GM12872 (cell line): ENCODE data around the gene CYP46A1.

ENCODE experiments used
- TF ChIP-seq, protein P1 (sequence below): IDR thresholded peaks from 3 replicates; pipeline ENCODE4 v1.5.1; 2011; ENCODE audit warnings: low read depth, mild to moderate bottlenecking, low read length, moderate library complexity; ENCODE audit not compliant: insufficient read depth

The CYP46A1 gene

DNA sequence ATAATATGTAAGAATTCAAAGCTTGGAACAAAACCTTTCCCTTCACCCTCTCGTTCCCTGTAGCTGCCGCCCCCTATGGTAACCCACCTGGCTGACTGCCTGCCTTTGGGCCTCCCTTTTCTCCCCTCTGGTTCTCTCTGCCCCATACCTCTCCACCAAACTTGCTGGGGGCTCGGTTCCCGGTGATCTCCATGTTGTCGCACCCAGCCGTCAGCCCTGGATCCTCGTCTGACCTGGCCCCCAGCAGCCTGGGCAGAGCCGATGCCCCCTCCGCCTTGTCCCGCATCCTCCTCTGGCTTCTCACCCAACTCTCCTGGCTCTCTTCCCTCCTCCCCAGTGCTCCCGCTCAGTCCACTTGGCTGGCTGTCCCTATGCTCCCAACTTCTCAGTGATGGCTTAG lies 4.5 kb downstream of the CYP46A1 start:
- TF ChIP-seq, protein P1, sequence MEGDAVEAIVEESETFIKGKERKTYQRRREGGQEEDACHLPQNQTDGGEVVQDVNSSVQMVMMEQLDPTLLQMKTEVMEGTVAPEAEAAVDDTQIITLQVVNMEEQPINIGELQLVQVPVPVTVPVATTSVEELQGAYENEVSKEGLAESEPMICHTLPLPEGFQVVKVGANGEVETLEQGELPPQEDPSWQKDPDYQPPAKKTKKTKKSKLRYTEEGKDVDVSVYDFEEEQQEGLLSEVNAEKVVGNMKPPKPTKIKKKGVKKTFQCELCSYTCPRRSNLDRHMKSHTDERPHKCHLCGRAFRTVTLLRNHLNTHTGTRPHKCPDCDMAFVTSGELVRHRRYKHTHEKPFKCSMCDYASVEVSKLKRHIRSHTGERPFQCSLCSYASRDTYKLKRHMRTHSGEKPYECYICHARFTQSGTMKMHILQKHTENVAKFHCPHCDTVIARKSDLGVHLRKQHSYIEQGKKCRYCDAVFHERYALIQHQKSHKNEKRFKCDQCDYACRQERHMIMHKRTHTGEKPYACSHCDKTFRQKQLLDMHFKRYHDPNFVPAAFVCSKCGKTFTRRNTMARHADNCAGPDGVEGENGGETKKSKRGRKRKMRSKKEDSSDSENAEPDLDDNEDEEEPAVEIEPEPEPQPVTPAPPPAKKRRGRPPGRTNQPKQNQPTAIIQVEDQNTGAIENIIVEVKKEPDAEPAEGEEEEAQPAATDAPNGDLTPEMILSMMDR, result no peak

DNA sequence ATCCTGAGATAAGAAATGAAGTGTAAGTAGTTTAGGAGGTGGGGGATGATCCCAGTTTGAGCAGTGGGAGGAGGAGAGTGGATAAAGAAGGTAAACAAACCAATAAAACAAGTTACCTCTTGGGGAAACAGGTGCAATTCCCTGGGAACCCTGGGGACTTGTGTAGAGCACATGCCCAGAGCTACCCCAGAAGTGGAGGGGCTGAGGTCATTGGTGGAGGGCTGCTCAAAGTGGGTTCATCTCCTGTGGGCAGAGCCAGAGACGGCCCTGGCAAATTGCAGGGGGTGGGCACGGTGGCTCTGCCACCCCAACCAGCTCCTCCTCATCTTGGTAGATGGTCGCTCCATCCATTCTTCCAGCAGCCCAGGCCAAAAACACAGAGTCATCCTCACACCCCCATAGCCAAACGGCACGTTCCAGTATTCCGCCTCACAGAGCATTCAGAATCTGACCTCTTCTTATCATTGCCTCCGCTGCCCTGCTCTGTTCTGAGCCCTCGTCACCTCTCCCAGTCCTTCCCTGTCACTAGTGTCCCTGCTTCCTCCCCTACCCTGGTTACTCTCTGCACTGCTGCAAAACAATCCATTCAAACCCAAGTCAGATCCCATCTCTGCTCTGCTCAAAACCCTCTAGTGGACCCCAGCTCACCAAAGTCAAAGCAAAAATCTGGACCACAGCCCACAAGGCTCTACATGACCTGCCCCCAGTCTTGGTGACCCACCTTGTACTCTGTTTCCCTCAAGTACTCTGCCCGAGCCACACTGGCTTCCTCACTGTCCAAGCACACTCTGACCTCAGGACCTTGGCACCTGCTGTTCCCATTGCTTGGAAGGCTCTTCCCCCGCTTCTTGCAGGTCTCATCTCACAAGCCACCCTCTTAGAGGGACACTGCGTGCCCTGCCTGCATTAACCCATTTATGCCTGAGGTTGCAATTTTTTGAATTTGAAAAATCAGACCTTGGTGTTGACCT lies 5.5 kb downstream of the CYP46A1 start:
- TF ChIP-seq, protein P1, result no peak

DNA sequence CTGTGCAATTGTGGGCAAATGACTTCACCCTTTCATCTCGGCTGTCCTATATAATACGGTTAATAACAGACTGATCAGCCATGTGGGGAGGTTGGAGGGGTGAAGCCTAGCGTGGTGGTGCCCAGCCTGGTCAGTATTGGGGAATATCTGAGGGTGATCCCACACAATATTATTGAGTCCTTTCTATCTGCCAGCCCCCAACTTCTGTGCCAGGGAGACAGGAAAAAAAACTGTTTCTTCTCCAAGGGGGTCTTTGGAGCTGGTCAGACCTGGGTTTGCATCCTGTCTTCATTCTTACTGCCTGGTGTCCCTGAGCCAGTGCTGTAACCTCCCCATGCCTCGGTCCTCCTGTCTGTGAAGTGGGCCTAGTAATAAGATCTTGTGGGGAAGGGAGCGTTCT lies 6.5 kb downstream of the CYP46A1 start:
- TF ChIP-seq, protein P1, result no peak

DNA sequence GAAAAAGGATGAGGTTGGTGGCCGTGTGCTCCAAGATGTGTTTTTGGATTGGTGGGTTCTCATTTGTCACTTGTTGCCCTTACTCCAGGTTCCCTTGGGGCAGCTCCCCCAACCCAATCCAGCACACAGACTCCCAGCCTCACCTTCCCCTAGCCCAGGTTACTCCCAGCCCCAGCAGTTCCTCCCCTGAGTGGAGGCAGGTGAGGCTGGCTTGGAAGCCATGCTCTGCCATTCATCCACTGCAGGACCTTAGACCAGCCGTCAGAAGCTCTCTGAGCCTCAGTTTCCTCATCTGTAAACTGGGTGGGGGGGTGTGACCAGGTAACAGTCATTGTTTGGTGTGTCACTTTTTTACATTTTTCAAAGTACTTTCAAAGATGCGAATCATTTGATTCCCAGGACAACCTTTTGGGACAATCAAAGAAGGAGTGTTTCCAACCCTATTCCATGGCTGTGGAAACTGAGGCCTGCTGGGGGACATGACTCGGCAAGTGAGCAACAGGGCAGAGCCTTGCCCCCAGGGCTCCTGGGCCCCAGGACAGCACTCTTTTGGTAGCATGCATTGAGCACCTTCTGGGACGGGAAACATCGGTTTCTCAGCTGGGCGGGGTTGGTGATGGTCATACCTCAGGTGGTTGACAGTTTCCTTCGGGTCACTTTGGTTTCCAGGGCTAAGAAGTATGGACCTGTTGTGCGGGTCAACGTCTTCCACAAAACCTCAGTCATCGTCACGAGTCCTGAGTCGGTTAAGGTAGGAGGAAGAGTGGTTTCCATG lies 7.2 kb downstream of the CYP46A1 start:
- TF ChIP-seq, protein P1, result no peak

DNA sequence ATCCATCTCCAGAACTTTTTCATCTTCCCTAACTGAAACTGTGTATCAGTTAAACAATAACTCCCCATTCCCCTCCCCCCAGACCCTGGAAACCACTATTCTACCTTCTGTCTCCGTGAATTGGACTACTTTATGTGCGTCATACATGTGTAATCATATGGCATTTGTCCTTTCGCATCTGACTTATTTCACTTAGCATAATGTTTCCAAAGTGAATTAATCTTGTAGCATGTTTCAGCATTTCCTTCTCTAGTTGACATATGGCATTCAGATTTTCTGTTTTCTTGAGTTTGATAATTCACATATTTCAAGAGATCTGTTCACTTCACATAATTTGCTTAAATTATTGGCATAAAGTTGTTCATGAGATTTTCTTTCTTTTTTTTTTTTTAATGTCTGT lies 9.8 kb downstream of the CYP46A1 start:
- TF ChIP-seq, protein P1, result no peak

DNA sequence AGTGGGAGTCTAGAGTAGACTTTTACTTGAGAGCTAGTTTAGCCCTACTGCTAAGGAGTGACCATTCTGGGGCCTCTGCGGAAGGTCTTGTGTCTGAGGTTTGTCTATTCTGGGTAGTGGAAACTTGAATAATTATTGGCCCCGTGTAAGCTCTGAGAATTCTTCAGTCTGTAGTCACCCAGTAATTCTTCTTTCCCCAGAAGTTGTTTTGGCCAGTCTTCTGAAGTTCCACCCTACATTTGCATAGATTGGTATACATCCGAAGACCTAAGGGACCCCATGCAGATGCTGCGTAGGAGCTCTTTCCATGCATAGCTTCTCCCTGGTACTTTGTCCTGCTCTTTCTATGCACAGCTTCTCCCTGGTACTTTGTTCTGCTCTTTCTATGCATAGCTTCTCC lies 12.8 kb downstream of the CYP46A1 start:
- TF ChIP-seq, protein P1, result no peak

DNA sequence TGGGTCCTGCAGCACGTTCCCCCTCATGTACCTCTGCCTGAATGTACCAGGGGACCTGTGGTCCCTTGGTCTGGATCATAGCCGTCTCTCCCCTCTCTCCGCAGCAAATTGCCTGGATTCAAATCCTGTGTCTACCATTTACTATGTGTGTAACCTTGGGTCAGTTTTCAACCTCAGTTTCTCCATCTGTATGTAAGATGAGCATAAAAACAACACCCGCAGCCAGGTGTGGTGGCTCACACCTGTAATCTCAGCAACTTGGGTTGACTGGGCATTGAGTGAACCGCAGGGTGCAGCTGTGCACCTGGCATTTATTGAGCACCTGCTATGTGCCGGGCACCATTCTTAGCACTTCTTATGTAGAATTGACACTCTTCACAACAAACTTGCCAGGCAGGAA lies 14.1 kb downstream of the CYP46A1 start:
- TF ChIP-seq, protein P1, result no peak
